A549 (cell line): ENCODE measurements around the gene CRACDL. TPM values are rescaled to one million over a fixed set of nuclear protein-coding genes. Genes with fewer than 3 reads are reported as not detected.

Experiments
- ATAC-seq, 2 experiments: fragments of 200-7000 bp in 1 of 2; fragments of >200 bp in 1 of 2; cut with Nextera tagmentation in 1 of 2; cut with Tn5 transposase in 1 of 2; 3 replicates each; pipeline versions ENCODE4 v1.8.0 to v1.9.1; 2018 to 2020; ENCODE audit warnings: mild to moderate bottlenecking in 1 of 2, moderate library complexity in 1 of 2
- CTCF ChIA-PET: fragments of 300-600 bp; sonication (Branson Sonifier 250); formaldehyde crosslinking; extraction: SDS; loops from one replicate; lab custom pipeline; 2021; ENCODE audit warnings: antibody characterized with exemption, inconsistent platforms; lab: Yijun Ruan, JAX
- POLR2A ChIA-PET: fragments of 350-600 bp; formaldehyde crosslinking; extraction: SDS; loops from one replicate; lab custom pipeline; 2021; ENCODE audit warnings: antibody characterized with exemption, inconsistent platforms; lab: Yijun Ruan, JAX
- DNase-seq, 2 experiments: peaks; one replicate each; pipeline versions ENCODE4 v3.0.0 to v3.0.0-alpha.2; 2011 to 2016; ENCODE audit warnings: low read depth in 1 of 2, low spot score in 1 of 2
- FAIRE-seq: peaks from 2 replicates; lab custom pipeline; 2011; peaks lifted over from hg19 to GRCh38; lab: Jason Lieb, UNC
- H3K27ac ChIP-seq, 2 experiments: fragments of >200 bp; sonication (Bioruptor Twin); formaldehyde crosslinking; 3 replicates each; pipeline ENCODE4 v1.5.1; 2016 to 2017
- H3K4me1 ChIP-seq: fragments of >200 bp; sonication (Bioruptor Twin); formaldehyde crosslinking; 3 replicates; pipeline ENCODE4 v1.6.1; 2016
- H3K4me2 ChIP-seq: fragments of >200 bp; sonication (Bioruptor Twin); formaldehyde crosslinking; 3 replicates; pipeline ENCODE4 v1.6.1; 2016
- H3K4me3 ChIP-seq: fragments of >200 bp; sonication (Bioruptor Twin); formaldehyde crosslinking; 3 replicates; pipeline ENCODE4 v1.5.1; 2016
- H3K9me3 ChIP-seq: fragments of >200 bp; sonication (Bioruptor Twin); formaldehyde crosslinking; 3 replicates; pipeline ENCODE4 v1.6.1; 2016
- BCL3 ChIP-seq: fragments of >200 bp; sonication (Bioruptor Twin); formaldehyde crosslinking; IDR thresholded peaks from 3 replicates; pipeline ENCODE4 v1.6.1; 2016
- BHLHE40 ChIP-seq: IDR thresholded peaks from 2 replicates; pipeline ENCODE4 v1.6.1; 2012; ENCODE audit warnings: low read depth, low read length, inconsistent platforms
- CBX2 ChIP-seq: fragments of 200-600 bp; sonication (generic); IDR thresholded peaks from 2 replicates; pipeline ENCODE4 v1.6.1; 2016; ENCODE audit warnings: low read depth, mild to moderate bottlenecking, borderline replicate concordance
- CEBPB ChIP-seq, 2 experiments: fragments of >200 bp in 1 of 2; sonication (Bioruptor Twin) in 1 of 2; formaldehyde crosslinking in 1 of 2; IDR thresholded peaks; 2 replicates each; pipeline ENCODE4 v1.6.1; 2012 to 2016
- CHD2 ChIP-seq: fragments of 150-350 bp; IDR thresholded peaks from 2 replicates; pipeline ENCODE4 v1.6.1; 2014; ENCODE audit warnings: low read length; ENCODE audit not compliant: partially characterized antibody
- CTCF ChIP-seq: fragments of >200 bp; sonication (Bioruptor Twin); formaldehyde crosslinking; IDR thresholded peaks from 3 replicates; pipeline ENCODE4 v1.5.1; 2016
- ESRRA ChIP-seq: fragments of 150-350 bp; IDR thresholded peaks from 2 replicates; pipeline ENCODE4 v1.6.1; 2014; ENCODE audit warnings: mild to moderate bottlenecking, low read length, borderline replicate concordance
- HES2 ChIP-seq: fragments of >200 bp; sonication (Bioruptor Twin); formaldehyde crosslinking; IDR thresholded peaks from 2 replicates; pipeline ENCODE4 v1.6.1; 2016
- HOXA7 ChIP-seq: fragments of 250-450 bp; sonication (Bioruptor Pico); IDR thresholded peaks from 2 replicates; pipeline ENCODE4 v1.5.0; 2020; ENCODE audit warnings: mild to moderate bottlenecking, moderate library complexity
- HOXB5 ChIP-seq: fragments of 250-450 bp; sonication (Bioruptor Pico); IDR thresholded peaks from 2 replicates; pipeline ENCODE4 v1.5.0; 2020; ENCODE audit warnings: mild to moderate bottlenecking, moderate library complexity
- JUN ChIP-seq, 2 experiments: fragments of >200 bp; sonication (Bioruptor Twin); formaldehyde crosslinking; IDR thresholded peaks; 2 replicates in 1 of 2; 3 replicates in 1 of 2; pipeline ENCODE4 v1.6.1; 2016 to 2017
- JUNB ChIP-seq: fragments of >200 bp; sonication (Bioruptor Twin); formaldehyde crosslinking; IDR thresholded peaks from 2 replicates; pipeline ENCODE4 v1.6.1; 2016
- KDM5A ChIP-seq: fragments of 200-600 bp; sonication (generic); IDR thresholded peaks from 2 replicates; pipeline ENCODE4 v1.6.1; 2016; ENCODE audit warnings: antibody characterized with exemption, mild to moderate bottlenecking
- MAX ChIP-seq: IDR thresholded peaks from 2 replicates; pipeline ENCODE4 v1.6.1; 2012
- MAZ ChIP-seq: fragments of 150-350 bp; IDR thresholded peaks from 2 replicates; pipeline ENCODE4 v1.6.1; 2014; ENCODE audit warnings: antibody characterized with exemption, low read depth, low read length, borderline replicate concordance
- MYC ChIP-seq: IDR thresholded peaks from 2 replicates; pipeline ENCODE4 v1.6.1; 2012; ENCODE audit warnings: mild to moderate bottlenecking, inconsistent platforms, low read length, improper control_type of control experiment, borderline replicate concordance
- NPAS2 ChIP-seq: fragments of 250-450 bp; sonication (Bioruptor Pico); IDR thresholded peaks from 2 replicates; pipeline ENCODE4 v1.8.0; 2022; ENCODE audit warnings: mild to moderate bottlenecking, moderate library complexity, borderline replicate concordance
- NR3C1 ChIP-seq: fragments of >200 bp; sonication (Bioruptor Twin); formaldehyde crosslinking; IDR thresholded peaks from 3 replicates; pipeline ENCODE4 v1.6.1; 2017
- POLR2A ChIP-seq: IDR thresholded peaks from 2 replicates; pipeline ENCODE4 v1.6.1; 2012; ENCODE audit warnings: mild to moderate bottlenecking, low read length
- POLR2AphosphoS2 ChIP-seq: conservative IDR thresholded peaks from 2 replicates; pipeline ENCODE4 v1.6.1; 2012; ENCODE audit warnings: low read length, improper control_type of control experiment, inconsistent platforms
- RARB ChIP-seq: fragments of 250-450 bp; sonication (Bioruptor Pico); IDR thresholded peaks from 2 replicates; pipeline ENCODE4 v1.8.0; 2021; ENCODE audit warnings: mild to moderate bottlenecking, moderate library complexity
- RFX5 ChIP-seq: fragments of 450-650 bp; IDR thresholded peaks from 2 replicates; pipeline ENCODE4 v1.7.1; 2014; ENCODE audit warnings: antibody characterized with exemption, mild to moderate bottlenecking, moderate library complexity
- SREBF2 ChIP-seq: fragments of 450-650 bp; IDR thresholded peaks from 2 replicates; pipeline ENCODE4 v1.6.1; 2014; ENCODE audit warnings: mild to moderate bottlenecking, moderate library complexity
- TFCP2L1 ChIP-seq: fragments of 250-450 bp; sonication (Bioruptor Pico); IDR thresholded peaks from 2 replicates; pipeline ENCODE4 v1.5.0; 2021; ENCODE audit warnings: mild to moderate bottlenecking
- USF2 ChIP-seq: fragments of 450-650 bp; IDR thresholded peaks from 2 replicates; pipeline ENCODE4 v1.6.1; 2014; ENCODE audit warnings: antibody characterized with exemption
- ZSCAN20 ChIP-seq: fragments of 250-450 bp; sonication (Bioruptor Pico); IDR thresholded peaks from 2 replicates; pipeline ENCODE4 v1.8.0; 2022; ENCODE audit warnings: mild to moderate bottlenecking, moderate library complexity
- WGBS: methylation state at CpG from one replicate; pipeline ENCODE4 v1.1.6; 2017; ENCODE audit errors: missing lambda C conversion rate; 5-methylcytosine and 5-hydroxymethylcytosine counted together
- polyA plus RNA-seq, 4 experiments: library from polyadenylated mRNA; depleted of rRNA in 3 of 4; stranded (reverse); fragments of >200 nt; fragmentation: RNase III in 1 of 4; extraction: RNeasy Plus Mini Kit Qiagen cat#74134 plus additional on column Dnase treatment in 1 of 4; gene quantifications; 2 replicates in 3 of 4; 3 replicates in 1 of 4; pipeline ENCODE4 v1.2.3, GENCODE V29; 2011 to 2017

CRACDL gene
- polyA plus RNA-seq, 2 of the 4 experiments (the other 2 are of a cell fraction): 0.21 to 0.36 TPM

GRCh38 chr2:98959810-98960507 is 23.9 kb upstream of the CRACDL start:
- ChIA-PET CTCF (no interaction called here), POLR2A (no interaction called here)
- FAIRE-seq (no peak), DNase-seq (no peak), ATAC-seq (no peak)
- Histone ChIP-seq H3K9me3 (no peaks in the 10 kb centered on the region), H3K27ac (no peak overlapping the region), H3K4me2 (no peak overlapping the region), H3K4me1 (no peaks in the 10 kb centered on the region), H3K4me3 (no peak overlapping the region)
- no peak for TF ChIP-seq MYC
- TF ChIP-seq CTCF: no peak
- no peak for TF ChIP-seq NPAS2 (CRISPR knock-in tag)
- no peak for TF ChIP-seq USF2
- TF ChIP-seq RARB: no peak
- TF ChIP-seq CBX2: no peak
- TF ChIP-seq NR3C1: no peak
- no peak for TF ChIP-seq BHLHE40
- 46% methylated on average over 7 of the region's 7 CpGs for WGBS

GRCh38 chr2:98952966-98953365 is 16.9 kb upstream of the CRACDL start:
- Histone ChIP-seq H3K27ac (no peak overlapping the region), H3K4me3 (no peak overlapping the region), H3K4me1 (no peaks in the 10 kb centered on the region), H3K9me3 (no peaks in the 10 kb centered on the region), H3K4me2 (no peak overlapping the region)
- POLR2A ChIA-PET: no interaction called here
- WGBS: 8% methylated on average over 4 of the region's 4 CpGs
- CTCF ChIA-PET: interaction anchor here (0.9 kb wide), 1 partner anchor 20 kb away, joined by 4 read pairs; no protein-coding TSS in a partner anchor
- FAIRE-seq: no peak
- DNase-seq: no peak
- no peak for ATAC-seq
- TF ChIP-seq HOXB5 (CRISPR knock-in tag): no peak
- no peak for TF ChIP-seq TFCP2L1 (CRISPR knock-in tag)
- TF ChIP-seq RFX5: no peak
- TF ChIP-seq CEBPB (IDR thresholded peaks at IDR 0.05): no peak
- no peak for TF ChIP-seq BHLHE40
- no peak for TF ChIP-seq ESRRA
- no peak for TF ChIP-seq MYC
- TF ChIP-seq NR3C1: no peak

- no peak for ATAC-seq
- WGBS: 81% methylated on average over 5 of the region's 5 CpGs
- no peak for TF ChIP-seq MAZ
- TF ChIP-seq KDM5A: no peak
- no peak for TF ChIP-seq JUN (IDR thresholded peaks at IDR 0.05)
- no peak for TF ChIP-seq CHD2
- TF ChIP-seq NR3C1: no peak
- TF ChIP-seq BCL3: no peak
- TF ChIP-seq SREBF2: no peak
- no peak for TF ChIP-seq MAX
- no peak for TF ChIP-seq CBX2
- TF ChIP-seq HOXA7: no peak
- TF ChIP-seq POLR2AphosphoS2: no peak
- TF ChIP-seq ZSCAN20 (CRISPR knock-in tag): no peak
- TF ChIP-seq POLR2A: no peak
- no peak for TF ChIP-seq NPAS2 (CRISPR knock-in tag)
- TF ChIP-seq JUNB: no peak
- TF ChIP-seq HES2: no peak
- no peak for TF ChIP-seq MYC
- Histone ChIP-seq H3K9me3 (no peaks in the 10 kb centered on the region), H3K4me3 (no peak overlapping the region), H3K4me2 (no peak overlapping the region), H3K4me1 (no peaks in the 10 kb centered on the region), H3K27ac (no peak overlapping the region)
- POLR2A ChIA-PET: no interaction called here
- no peak for FAIRE-seq
- no peak for DNase-seq
- CTCF ChIA-PET: interaction anchor here (0.6 kb wide), 1 partner anchor 43 kb away, joined by 3 read pairs; no protein-coding TSS in a partner anchor
These were observed 13.1 kb upstream of the CRACDL start for GRCh38 chr2:98948956-98949739.
